ENCODE data around the gene SMOC2.

The SMOC2 gene, protein sequence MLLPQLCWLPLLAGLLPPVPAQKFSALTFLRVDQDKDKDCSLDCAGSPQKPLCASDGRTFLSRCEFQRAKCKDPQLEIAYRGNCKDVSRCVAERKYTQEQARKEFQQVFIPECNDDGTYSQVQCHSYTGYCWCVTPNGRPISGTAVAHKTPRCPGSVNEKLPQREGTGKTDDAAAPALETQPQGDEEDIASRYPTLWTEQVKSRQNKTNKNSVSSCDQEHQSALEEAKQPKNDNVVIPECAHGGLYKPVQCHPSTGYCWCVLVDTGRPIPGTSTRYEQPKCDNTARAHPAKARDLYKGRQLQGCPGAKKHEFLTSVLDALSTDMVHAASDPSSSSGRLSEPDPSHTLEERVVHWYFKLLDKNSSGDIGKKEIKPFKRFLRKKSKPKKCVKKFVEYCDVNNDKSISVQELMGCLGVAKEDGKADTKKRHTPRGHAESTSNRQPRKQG

DNA sequence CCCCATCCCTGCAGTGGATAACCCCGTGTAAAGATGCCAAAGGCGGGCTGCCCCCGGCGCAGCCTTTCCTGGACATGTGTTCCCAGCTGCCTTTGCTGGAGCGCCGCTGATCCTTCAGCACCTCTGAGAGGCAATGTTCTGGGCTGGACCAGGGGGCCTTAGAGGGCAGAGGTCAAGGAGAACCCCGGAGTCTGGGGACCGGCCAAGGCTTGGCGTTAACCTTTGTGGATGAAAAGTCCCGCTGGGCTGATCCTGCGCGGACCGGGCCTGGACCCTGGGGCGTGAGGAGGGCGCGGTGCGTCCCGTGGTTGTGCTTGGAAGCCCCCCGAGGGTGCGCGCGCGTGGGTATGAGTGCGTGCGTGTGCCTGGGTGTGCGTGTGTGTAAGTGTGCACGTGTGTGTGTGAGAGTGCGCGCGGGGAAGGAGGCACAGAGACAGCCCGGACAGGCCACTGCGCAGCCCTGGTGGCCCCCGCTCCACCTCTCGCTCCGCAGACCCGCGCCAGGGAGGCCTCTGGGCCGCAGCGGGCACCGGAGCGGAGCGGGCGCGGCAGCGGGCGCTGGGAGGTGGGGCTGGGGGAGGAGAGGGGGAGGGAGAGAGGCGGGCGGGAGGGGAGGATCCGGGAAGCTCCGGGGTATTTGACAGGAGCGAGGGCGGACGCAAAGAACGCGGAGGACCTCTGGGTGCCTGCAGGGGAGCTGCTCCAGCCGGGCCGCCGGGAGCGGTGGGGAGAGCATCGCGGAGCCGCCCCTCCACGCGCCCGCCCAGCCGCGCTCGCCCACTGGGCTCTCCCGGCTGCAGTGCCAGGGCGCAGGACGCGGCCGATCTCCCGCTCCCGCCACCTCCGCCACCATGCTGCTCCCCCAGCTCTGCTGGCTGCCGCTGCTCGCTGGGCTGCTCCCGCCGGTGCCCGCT, at the start of gene SMOC2:
SMOC2 (plus strand) TSS at position 665 of the 914 bp plus-strand sequence; CDS start at position 852, 187 bp downstream.
- FAIRE-seq (no peak), DNase-seq (ENCODE audit: insufficient read length, low spot score) (no peak)

DNA sequence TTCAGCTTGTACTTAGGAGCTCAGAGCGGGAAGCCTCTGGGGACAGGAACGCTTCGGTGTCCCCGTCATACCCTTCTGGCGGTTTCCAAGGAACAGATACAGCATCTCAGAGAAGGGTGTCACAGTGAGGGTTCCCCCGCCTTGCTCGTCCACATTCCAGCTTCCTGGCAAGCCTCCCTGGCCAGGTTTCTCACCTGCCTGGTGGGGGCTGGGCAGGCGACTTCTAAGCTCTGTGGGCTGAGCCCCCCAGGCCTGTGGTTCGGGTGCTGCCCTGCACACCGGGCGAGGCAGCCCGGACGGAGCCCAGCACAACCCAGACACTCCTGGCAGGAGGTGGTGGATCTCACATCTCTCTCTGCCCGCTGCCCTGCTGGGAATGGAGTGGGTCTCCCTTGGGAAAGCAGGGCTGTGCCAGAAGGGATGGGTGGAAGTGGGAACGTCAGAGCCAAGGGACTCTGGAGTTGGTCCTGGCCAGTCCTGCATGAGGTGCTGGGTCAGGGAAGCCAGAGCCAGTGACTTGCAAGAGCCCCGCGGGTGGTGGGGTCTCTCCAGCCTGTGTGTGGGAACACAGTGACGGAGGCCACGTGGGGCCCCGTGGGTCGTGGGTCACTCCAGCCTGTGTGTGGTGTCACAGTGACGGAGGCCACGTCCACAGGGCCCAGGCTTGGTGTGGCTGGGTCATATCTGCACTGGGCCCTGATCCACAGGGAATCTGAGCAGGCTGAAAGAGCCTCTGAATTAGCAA, 47.7 kb upstream of the SMOC2 start:
- FAIRE-seq (no peak), DNase-seq (ENCODE audit: insufficient read length, low spot score) (no peak)

- no peak for FAIRE-seq
- no peak for DNase-seq (ENCODE audit: insufficient read length, low spot score)
Observed at GRCh38 chr6:168394606-168395005, 46.4 kb upstream of the SMOC2 start.

GRCh38 chr6:168395983-168396382, 45.0 kb upstream of the SMOC2 start:
- no peak for DNase-seq (ENCODE audit: insufficient read length, low spot score)

GRCh38 chr6:168396561-168396960, 44.4 kb upstream of the SMOC2 start:
- no peak for DNase-seq (ENCODE audit: insufficient read length, low spot score)
- no peak for FAIRE-seq

More at GRCh38 chr6:168395983-168396382, 45.0 kb upstream of the SMOC2 start:
- no peak for FAIRE-seq

GRCh38 chr6:168397012-168397411, 44.0 kb upstream of the SMOC2 start:
- FAIRE-seq (no peak), DNase-seq (ENCODE audit: insufficient read length, low spot score) (no peak)

DNA sequence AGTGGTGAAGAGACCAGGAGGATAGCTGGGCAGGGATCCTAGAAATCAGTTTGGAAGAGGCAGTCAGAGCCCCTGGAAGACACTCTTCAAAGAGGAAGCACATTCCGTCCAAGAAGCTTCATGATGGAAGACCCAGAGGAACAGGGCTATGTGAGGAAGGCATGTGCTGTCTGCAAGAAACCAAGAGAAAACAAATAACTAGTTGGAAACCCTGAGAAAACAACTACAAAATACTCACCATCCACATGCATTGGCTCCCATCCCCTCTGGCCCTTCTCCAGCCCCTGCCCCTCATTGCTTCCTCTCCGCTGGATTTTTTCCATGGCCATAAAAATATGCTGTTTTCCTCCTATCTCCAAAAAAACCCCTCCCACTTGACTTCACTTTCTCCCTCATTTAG, 40.9 kb upstream of the SMOC2 start:
- no peak for FAIRE-seq
- DNase-seq (ENCODE audit: insufficient read length, low spot score) = no peak

GRCh38 chr6:168403370-168404005, 37.5 kb upstream of the SMOC2 start:
- DNase-seq (ENCODE audit: insufficient read length, low spot score) (no peak), FAIRE-seq (no peak)

DNA sequence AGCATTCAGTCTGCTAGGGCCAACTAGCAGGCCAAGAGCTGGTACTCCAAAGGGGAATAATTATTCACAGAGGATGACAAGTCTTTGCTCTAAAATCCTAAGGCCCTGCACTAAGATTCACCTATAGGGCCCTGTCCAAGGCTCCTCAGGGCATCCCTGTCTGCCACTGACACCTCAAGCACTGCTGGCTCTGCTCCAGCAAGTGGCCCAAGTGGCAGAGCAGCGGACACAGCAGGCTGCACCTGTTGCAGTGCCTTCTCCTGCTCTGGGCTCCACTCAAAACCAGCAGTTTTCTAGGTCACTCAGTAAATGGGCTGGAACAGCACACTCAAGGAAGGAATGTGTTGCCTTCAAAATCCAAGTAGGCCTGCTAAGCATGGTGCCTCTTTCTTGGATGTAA, 36.4 kb upstream of the SMOC2 start:
- FAIRE-seq = no peak
- DNase-seq (ENCODE audit: insufficient read length, low spot score) = no peak

DNA sequence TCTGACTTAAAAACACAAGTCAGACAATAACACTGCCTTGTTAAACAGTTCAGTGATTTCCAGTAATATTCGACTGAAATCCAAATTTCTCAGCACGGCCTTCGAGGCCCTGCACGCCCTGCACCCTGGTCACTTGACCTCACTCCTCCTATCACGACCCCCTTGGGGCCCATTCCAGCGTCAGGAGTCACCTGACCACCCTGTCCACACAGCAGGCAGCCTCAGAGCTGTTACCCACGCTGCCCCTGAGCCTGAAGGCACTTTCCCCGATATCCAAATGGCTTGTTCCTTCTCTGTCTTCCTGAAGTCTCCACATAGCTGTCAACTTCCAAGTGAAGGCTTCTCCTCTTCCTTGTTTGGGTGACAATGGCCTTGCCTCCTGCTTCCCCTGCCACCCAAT, 33.1 kb upstream of the SMOC2 start:
- DNase-seq (ENCODE audit: insufficient read length, low spot score) (no peak), FAIRE-seq (no peak)

DNA sequence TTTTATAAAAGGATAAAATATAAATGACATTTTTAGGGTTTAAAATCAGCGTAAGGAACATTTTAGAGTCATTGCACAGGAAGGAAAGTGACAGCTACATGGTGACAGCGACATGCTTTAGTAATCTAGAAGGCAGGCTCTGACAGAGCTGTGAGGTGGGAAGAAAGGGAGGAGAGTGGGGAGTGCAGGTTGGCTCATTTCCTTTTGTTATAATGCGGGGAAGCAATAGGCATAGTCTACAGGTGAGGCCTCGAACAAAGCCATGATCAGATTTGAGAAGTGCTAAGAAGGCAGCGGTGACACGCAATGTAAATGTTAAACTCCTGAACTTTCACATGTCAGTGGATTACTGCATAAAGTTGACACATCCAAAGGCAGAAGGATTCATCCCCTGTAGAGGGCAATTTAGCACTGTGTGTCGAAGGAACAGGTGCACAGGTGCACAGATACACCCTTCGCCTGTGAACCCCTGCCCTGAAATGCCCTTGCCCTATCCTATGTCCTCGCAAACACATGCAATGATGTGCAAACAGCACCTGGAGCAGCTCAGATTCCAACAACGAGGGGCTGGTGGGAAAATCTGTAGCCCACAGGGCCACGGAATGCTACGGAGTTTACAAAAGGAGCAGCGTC, 32.4 kb upstream of the SMOC2 start:
- no peak for FAIRE-seq
- no peak for DNase-seq (ENCODE audit: insufficient read length, low spot score)

- FAIRE-seq (no peak), DNase-seq (ENCODE audit: insufficient read length, low spot score) (no peak)
Observed at GRCh38 chr6:168410035-168410434, 30.9 kb upstream of the SMOC2 start.

GRCh38 chr6:168410554-168411011, 30.4 kb upstream of the SMOC2 start:
- no peak for FAIRE-seq
- DNase-seq (ENCODE audit: insufficient read length, low spot score) = no peak

- no peak for FAIRE-seq
- no peak for DNase-seq (ENCODE audit: insufficient read length, low spot score)
Observed at GRCh38 chr6:168411130-168411529, 29.9 kb upstream of the SMOC2 start.

GRCh38 chr6:168411793-168412192, 29.2 kb upstream of the SMOC2 start:
- DNase-seq (ENCODE audit: insufficient read length, low spot score) = no peak
- FAIRE-seq = no peak

GRCh38 chr6:168412456-168412855, 28.5 kb upstream of the SMOC2 start:
- FAIRE-seq (no peak), DNase-seq (ENCODE audit: insufficient read length, low spot score) (no peak)

DNA sequence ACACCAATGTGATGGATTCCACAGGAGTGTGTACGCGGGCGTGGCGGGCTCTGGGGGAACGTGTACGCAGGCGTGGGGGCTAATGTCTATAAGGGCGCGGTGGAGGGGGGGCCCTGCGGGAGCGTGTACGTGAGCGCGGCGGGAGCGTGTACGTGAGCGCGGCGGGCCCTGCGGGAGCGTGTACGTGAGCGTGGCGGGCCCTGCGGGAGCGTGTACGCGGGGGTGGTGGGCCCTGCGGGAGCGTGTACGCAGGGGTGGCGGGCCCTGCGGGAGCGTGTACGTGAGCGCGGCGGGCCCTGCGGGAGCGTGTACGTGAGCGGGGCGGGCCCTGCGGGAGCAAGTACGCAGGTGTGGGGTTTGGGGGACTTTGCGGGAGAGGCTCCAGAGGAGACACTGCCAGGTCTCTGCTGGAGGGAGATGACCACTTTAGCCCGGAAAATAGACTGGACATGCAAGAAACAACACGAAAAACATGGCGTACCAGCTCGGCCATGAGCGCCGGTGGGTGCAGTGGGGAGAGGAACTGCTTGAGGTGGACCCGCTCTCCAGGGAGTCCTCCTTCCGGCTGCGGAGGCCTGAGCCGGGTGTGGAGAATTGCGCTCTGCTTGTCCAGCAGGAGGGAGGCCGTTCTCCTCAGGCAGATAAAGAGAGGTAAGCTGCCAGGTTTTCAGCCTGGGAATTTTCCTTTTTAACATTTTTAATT, 27.8 kb upstream of the SMOC2 start:
- DNase-seq (ENCODE audit: insufficient read length, low spot score) = no peak
- no peak for FAIRE-seq

DNA sequence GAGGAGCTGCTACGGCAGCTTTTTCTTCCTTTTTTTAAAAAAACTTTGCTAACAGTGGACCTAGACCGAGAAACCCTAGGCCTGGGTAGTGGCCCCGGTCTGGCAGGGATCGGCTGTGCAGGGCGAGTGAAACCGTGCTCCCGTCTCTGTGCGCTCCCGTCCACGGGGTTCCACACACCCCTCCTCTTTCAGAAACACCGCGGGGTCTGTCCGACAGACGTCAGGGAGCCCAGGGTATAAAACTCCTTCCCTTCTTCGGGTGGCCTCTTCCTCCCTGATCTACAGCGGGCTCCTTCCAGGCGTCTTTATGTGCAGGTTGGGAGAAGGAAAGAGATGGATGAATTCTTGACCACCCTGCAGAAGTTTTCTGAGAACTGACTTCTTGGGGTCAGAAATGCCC, 27.1 kb upstream of the SMOC2 start:
- no peak for DNase-seq (ENCODE audit: insufficient read length, low spot score)
- FAIRE-seq = no peak

Measured in HTR-8/SVneo (cell line).